Measurements from ENCODE around the gene AKAP8.
"Not testable (repeated sequence)": the region's sequence is repeated elsewhere in the genome, so short reads cannot be mapped to it uniquely, and the experiment has no call there.

The AKAP8 gene

DNA sequence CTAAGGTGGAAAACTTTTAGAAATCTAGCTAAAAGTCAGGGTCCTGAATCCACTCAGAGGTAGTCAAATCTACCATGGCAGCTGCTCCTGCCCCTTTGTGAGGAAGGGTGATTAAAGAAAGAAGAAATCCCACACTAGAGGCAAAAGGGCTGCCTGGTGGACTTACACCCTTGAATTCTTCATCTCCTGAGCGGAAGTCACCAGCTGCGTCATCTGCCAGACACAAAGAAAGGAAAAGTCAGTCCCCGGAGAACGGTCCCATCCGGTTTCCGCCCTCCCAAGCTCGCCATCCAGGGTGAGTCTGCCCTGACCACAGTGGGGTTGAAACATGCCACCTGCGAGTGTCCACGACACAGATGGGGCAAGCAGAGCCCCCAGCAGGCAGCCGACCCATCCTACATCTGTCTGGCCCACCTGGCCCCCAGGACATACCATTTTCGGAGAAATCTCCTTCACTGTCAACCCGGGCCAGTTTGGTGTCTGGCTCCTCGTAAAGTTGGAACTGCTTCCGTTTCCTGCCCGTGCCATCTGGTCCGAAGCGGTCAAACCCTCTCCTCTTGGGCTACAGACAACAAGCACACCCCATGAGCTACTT, 7.7 kb downstream of the AKAP8 start:
- H3K9ac ChIP-seq (ENCODE audit: low read length) = no peak overlapping the region
- H3K4me3 ChIP-seq (ENCODE audit: low read depth in 1 of 2, low read length in 2 of 2) = no peak overlapping the region
- peaks cover 59% of the 10 kb centered on the region for H3K36me3 ChIP-seq (ENCODE audit: insufficient read depth, low read length)
- H3K27ac ChIP-seq (ENCODE audit: low read depth, low read length) = no peak overlapping the region
- H3K27me3 ChIP-seq (ENCODE audit: control insufficient read depth in 1 of 2, insufficient read depth in 2 of 2, low read length in 2 of 2) = no peaks in the 10 kb centered on the region
- peaks cover 12% of the 10 kb centered on the region for H3K4me1 ChIP-seq (ENCODE audit: insufficient read depth, low read length)
- no peaks in the 10 kb centered on the region for H3K9me3 ChIP-seq (ENCODE audit: low read length)

DNA sequence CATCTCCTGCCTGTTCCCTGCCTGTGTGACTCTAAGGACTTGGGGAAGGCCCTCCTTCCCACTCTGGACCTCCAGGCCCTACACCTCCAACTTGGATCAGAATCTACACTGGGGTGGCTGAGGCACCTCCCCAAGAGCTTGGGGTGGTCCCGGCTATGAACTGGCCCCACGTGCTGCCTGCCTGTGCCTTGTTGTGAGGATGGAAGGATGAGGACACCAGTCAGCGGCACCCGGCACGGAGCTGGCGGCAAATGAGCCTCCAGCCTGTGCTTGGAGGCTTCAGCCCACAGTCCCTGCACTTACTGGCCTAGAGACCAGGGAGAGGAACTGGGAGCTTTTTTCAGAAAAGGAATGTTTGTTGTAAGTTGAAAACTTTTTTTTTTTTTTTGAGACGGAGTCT, 8.5 kb downstream of the AKAP8 start:
- Histone ChIP-seq H3K27me3 (ENCODE audit: control insufficient read depth in 1 of 2, insufficient read depth in 2 of 2, low read length in 2 of 2) (no peaks in the 10 kb centered on the region), H3K9ac (ENCODE audit: low read length) (no peak overlapping the region), H3K36me3 (ENCODE audit: insufficient read depth, low read length) (peaks cover 59% of the 10 kb centered on the region), H3K4me1 (ENCODE audit: insufficient read depth, low read length) (peaks cover 7% of the 10 kb centered on the region), H3K27ac (ENCODE audit: low read depth, low read length) (no peak overlapping the region), H3K4me3 (ENCODE audit: low read depth in 1 of 2, low read length in 2 of 2) (no peak overlapping the region), H3K9me3 (ENCODE audit: low read length) (no peaks in the 10 kb centered on the region)

DNA sequence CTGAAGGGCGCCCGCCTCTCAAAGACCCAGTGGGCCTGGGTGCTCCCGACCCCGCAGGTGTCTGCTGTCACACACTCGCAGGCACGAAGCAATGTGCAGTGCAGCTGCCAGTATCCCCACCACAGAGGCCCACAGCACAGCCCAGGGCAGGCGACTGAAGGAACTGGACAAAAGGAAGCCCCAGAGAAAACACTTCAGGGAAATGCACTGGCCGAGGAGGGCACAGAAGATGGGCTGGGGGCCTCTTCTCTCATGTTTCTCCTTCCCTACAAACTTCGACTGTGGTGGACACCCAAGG, 10.0 kb downstream of the AKAP8 start:
- H3K27ac ChIP-seq (ENCODE audit: low read depth, low read length) = no peak overlapping the region
- no peak overlapping the region for H3K4me3 ChIP-seq (ENCODE audit: low read depth in 1 of 2, low read length in 2 of 2)
- peaks cover 72% of the 10 kb centered on the region for H3K36me3 ChIP-seq (ENCODE audit: insufficient read depth, low read length)
- no peaks in the 10 kb centered on the region for H3K27me3 ChIP-seq (ENCODE audit: control insufficient read depth in 1 of 2, insufficient read depth in 2 of 2, low read length in 2 of 2)
- H3K9ac ChIP-seq (ENCODE audit: low read length) = no peak overlapping the region
- no peaks in the 10 kb centered on the region for H3K9me3 ChIP-seq (ENCODE audit: low read length)
- peaks cover under 1% of the 10 kb centered on the region for H3K4me1 ChIP-seq (ENCODE audit: insufficient read depth, low read length)

DNA sequence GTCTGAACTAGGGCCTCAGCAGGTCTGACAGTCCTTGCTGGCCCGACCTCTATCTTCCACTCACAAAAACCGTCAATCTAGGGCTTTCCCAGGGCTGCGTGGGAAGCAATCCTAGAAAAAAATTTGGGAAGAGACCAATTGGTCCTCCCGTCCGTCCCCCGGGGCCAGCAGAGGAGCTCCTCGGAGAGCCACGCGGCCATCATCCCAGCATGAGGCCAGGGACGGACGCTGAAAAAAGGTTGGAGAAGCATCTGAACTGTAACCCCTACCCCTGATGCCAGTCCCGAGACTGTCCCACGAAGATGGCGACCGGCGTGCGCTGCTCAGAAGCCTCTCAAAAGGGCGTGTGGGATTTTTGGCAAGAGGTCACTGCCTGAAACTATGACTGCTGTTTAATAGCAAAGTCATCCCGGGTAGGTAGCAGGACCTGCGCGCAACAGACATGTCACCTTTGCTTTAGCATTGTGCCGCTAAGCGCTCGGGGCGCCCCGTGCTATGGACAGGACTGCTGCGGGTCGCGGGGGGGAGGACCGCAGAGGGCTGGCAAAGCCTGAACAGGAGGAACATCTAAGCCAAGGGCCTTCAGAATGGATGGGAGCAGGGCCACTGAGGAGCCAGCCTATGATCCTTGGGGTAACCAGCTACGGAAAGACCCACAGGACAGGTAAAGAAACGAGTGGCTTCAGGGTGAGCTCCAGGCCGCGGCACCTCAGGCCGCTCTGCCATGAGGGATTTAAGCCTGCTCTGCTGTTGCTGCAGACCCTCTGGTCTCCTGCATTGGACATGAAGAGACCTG, 10.6 kb downstream of the AKAP8 start:
- Histone ChIP-seq H3K9me3 (ENCODE audit: low read length) (no peaks in the 10 kb centered on the region), H3K27me3 (ENCODE audit: control insufficient read depth in 1 of 2, insufficient read depth in 2 of 2, low read length in 2 of 2) (no peaks in the 10 kb centered on the region), H3K4me1 (ENCODE audit: insufficient read depth, low read length) (no peaks in the 10 kb centered on the region), H3K36me3 (ENCODE audit: insufficient read depth, low read length) (peaks cover 73% of the 10 kb centered on the region), H3K4me3 (ENCODE audit: low read depth in 1 of 2, low read length in 2 of 2) (no peak overlapping the region), H3K27ac (ENCODE audit: low read depth, low read length) (no peak overlapping the region), H3K9ac (ENCODE audit: low read length) (no peak overlapping the region)

DNA sequence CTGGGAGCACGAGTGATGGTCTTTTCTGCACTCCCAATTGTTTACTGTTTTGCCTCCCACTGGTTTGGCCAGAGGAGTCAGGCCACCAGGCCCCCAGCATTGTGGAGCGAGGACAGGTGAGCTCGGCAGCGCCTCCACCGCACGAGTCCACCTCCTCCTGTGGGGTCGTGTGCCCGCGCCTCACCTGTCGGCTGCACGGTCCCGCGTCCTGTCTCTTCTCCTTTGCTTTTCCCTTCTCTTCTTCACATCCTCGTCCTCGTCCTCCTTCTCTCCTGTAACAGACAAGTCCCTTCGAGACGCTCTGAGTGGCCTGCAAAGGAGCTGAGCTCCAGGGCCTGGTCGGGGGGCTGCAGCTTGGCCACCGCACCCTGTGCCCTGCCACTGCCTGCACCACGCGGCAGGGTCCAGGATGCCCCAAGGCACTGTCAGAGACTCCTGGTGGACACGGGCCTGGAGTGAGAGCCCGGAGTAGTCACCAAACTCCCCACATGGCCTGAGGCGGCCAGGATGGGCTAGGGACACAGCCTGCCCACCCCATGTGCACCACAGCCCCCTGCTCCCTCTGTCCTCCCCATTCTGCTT, 11.4 kb downstream of the AKAP8 start:
- Histone ChIP-seq H3K27me3 (ENCODE audit: control insufficient read depth in 1 of 2, insufficient read depth in 2 of 2, low read length in 2 of 2) (no peaks in the 10 kb centered on the region), H3K4me1 (ENCODE audit: insufficient read depth, low read length) (no peaks in the 10 kb centered on the region), H3K4me3 (ENCODE audit: low read depth in 1 of 2, low read length in 2 of 2) (no peak overlapping the region), H3K9me3 (ENCODE audit: low read length) (no peaks in the 10 kb centered on the region), H3K36me3 (ENCODE audit: insufficient read depth, low read length) (peaks cover 72% of the 10 kb centered on the region), H3K9ac (ENCODE audit: low read length) (no peak overlapping the region), H3K27ac (ENCODE audit: low read depth, low read length) (no peak overlapping the region)

DNA sequence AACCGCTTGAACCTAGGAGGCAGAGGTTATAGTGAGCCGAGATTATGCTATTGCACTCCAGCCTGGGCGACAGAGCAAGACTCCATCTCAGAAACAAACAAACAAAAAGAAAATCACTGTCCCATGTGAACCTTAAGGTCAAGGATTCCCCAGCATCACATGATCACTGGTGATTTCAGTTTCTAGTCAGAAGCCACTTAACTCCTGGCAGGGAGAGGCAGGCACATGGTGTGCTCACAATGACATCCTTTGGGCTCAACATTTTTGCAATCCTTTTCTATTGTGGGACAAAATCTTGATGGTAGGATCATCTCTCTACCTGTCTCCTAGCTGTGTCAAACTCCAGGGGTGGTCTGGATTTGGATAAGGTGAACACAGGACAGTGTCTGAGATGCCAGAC, 12.1 kb downstream of the AKAP8 start:
- Histone ChIP-seq H3K4me3 (ENCODE audit: low read depth in 1 of 2, low read length in 2 of 2) (no peak overlapping the region), H3K4me1 (ENCODE audit: insufficient read depth, low read length) (no peaks in the 10 kb centered on the region), H3K27ac (ENCODE audit: low read depth, low read length) (no peak overlapping the region), H3K9me3 (ENCODE audit: low read length) (no peaks in the 10 kb centered on the region), H3K36me3 (ENCODE audit: insufficient read depth, low read length) (peaks cover 65% of the 10 kb centered on the region), H3K9ac (ENCODE audit: low read length) (no peak overlapping the region), H3K27me3 (ENCODE audit: control insufficient read depth in 1 of 2, insufficient read depth in 2 of 2, low read length in 2 of 2) (no peaks in the 10 kb centered on the region)

DNA sequence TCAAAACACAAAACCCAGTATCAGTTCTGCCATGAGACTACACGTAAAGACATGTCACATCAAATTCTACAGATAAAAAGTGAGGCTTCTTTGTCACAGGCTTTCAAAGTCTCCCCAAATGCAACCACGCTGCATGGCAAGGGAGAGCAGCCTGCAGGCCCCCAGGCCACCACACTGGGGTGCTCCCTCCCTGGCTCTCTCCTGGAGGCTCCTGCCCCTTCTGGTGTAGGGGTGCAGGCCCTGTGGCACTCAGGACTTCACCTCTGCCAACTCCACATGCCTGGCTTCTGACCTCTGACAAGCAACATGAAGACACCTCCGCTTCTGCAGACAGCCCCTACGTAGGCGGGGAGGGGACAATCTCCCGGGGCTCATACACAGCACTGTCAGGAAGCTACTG, 14.3 kb downstream of the AKAP8 start:
- Histone ChIP-seq H3K4me3 (ENCODE audit: low read depth in 1 of 2, low read length in 2 of 2) (no peak overlapping the region), H3K4me1 (ENCODE audit: insufficient read depth, low read length) (no peaks in the 10 kb centered on the region), H3K27me3 (ENCODE audit: control insufficient read depth in 1 of 2, insufficient read depth in 2 of 2, low read length in 2 of 2) (no peaks in the 10 kb centered on the region), H3K9ac (ENCODE audit: low read length) (no peak overlapping the region), H3K27ac (ENCODE audit: low read depth, low read length) (no peak overlapping the region), H3K36me3 (ENCODE audit: insufficient read depth, low read length) (peaks cover 64% of the 10 kb centered on the region), H3K9me3 (ENCODE audit: low read length) (no peaks in the 10 kb centered on the region)

DNA sequence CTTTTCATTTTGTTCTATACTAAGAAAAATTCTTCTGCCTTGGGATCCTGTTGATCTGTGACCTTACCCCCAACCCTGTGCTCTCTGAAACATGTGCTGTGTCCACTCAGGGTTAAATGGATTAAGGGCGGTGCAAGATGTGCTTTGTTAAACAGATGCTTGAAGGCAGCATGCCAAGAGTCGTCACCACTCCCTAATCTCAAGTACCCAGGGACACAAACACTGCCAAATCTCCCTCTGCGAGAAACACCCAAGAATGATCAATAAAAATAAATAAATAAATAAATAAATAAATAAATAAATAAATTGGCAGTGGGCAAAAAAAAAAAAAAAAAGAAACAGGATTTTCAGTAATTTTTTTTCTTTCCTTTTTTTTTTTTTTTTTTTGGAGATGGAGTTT, 15.8 kb downstream of the AKAP8 start:
- H3K4me1 ChIP-seq (ENCODE audit: insufficient read depth, low read length); H3K27ac ChIP-seq (ENCODE audit: low read depth, low read length); H3K27me3 ChIP-seq (ENCODE audit: control insufficient read depth in 1 of 2, insufficient read depth in 2 of 2, low read length in 2 of 2); H3K9ac ChIP-seq (ENCODE audit: low read length); H3K4me3 ChIP-seq (ENCODE audit: low read depth in 1 of 2, low read length in 2 of 2); H3K9me3 ChIP-seq (ENCODE audit: low read length): not testable (repeated sequence)
- H3K36me3 ChIP-seq (ENCODE audit: insufficient read depth, low read length) = peaks cover 60% of the 10 kb centered on the region

DNA sequence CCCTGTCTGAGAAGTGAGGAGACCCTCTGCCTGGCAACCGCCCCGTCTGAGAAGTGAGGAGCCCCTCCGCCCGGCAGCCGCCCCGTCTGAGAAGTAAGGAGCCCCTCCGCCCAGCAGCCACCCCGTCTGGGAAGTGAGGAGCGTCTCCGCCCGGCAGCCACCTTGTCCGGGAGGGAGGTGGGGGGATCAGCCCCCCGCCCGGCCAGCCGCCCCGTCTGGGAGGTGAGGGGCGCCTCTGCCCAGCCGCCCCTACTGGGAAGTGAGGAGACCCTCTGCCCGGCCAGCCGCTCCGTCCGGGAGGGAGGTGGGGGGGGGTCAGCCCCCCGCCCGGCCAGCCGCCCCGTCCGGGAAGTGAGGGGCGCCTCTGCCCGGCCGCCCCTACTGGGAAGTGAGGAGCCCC, 16.5 kb downstream of the AKAP8 start:
- not testable (repeated sequence) for H3K4me1 ChIP-seq (ENCODE audit: insufficient read depth, low read length); H3K9ac ChIP-seq (ENCODE audit: low read length); H3K9me3 ChIP-seq (ENCODE audit: low read length); H3K27ac ChIP-seq (ENCODE audit: low read depth, low read length); H3K27me3 ChIP-seq (ENCODE audit: control insufficient read depth in 1 of 2, insufficient read depth in 2 of 2, low read length in 2 of 2); H3K4me3 ChIP-seq (ENCODE audit: low read depth in 1 of 2, low read length in 2 of 2)
- peaks cover 59% of the 10 kb centered on the region for H3K36me3 ChIP-seq (ENCODE audit: insufficient read depth, low read length)

DNA sequence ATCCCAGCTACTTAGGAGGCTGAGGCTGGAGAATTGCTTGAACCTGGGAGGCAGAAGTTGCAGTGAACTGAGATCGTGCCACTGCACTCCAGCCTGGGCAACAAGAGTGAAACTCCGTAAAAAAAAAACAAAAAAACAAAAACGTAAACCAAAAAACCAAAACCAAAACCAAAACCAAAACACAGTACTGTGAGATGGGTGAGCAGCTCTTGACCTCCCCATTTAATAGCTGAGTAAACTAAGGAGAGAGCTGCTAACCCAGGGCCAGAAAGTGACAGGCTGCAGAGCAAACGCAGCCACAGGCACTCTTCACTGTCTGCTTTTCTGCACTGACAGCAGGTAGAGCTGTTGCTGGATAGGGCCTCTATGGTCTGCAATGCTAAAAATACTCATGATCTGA, 19.6 kb downstream of the AKAP8 start:
- H3K27ac ChIP-seq (ENCODE audit: low read depth, low read length); H3K27me3 ChIP-seq (ENCODE audit: control insufficient read depth in 1 of 2, insufficient read depth in 2 of 2, low read length in 2 of 2); H3K9ac ChIP-seq (ENCODE audit: low read length); H3K4me1 ChIP-seq (ENCODE audit: insufficient read depth, low read length); H3K9me3 ChIP-seq (ENCODE audit: low read length); H3K4me3 ChIP-seq (ENCODE audit: low read depth in 1 of 2, low read length in 2 of 2): not testable (repeated sequence)
- peaks cover 57% of the 10 kb centered on the region for H3K36me3 ChIP-seq (ENCODE audit: insufficient read depth, low read length)

DNA sequence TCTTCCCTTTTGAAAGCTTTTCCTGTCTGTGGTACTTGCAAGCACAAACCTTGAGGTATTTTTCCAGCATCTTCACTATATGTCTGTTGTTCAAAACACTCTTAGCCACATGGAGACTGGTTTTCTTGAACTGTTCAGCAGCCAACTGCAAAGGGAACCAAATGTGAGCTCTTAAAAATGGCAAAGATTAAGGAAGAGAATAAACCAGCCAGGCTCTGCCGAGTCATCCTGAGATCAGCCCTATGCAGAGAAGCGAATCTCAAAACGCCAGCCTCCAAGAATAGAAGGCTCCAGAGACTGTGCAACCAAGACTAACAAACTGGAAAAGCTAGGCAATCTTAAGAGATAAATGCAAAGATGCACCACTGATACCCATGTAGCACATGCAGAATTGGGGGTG, 20.7 kb downstream of the AKAP8 start:
- no peaks in the 10 kb centered on the region for H3K9me3 ChIP-seq (ENCODE audit: low read length)
- H3K9ac ChIP-seq (ENCODE audit: low read length) = no peak overlapping the region
- no peak overlapping the region for H3K4me3 ChIP-seq (ENCODE audit: low read depth in 1 of 2, low read length in 2 of 2)
- no peaks in the 10 kb centered on the region for H3K4me1 ChIP-seq (ENCODE audit: insufficient read depth, low read length)
- H3K36me3 ChIP-seq (ENCODE audit: insufficient read depth, low read length) = peaks cover 62% of the 10 kb centered on the region
- H3K27me3 ChIP-seq (ENCODE audit: control insufficient read depth in 1 of 2, insufficient read depth in 2 of 2, low read length in 2 of 2) = no peaks in the 10 kb centered on the region
- no peak overlapping the region for H3K27ac ChIP-seq (ENCODE audit: low read depth, low read length)

DNA sequence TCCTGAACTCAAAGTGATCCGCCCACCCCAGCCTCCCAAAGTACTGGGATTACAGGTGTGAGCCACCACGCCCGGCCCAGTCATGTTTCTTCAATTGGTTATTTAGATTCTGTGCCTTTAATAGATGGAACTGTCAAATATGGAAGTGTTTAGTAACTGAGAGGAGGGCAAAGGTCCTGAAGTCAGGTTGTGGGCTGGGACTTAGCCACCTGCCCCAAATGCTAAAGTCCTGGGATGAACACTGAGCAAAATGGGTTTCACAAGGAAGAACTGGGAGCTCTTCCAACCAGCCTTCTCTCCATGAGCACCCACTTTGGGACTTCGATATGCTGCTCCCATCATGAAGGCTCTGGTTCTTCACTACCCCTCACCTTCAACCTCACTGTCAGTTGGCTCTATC, 21.7 kb downstream of the AKAP8 start:
- Histone ChIP-seq H3K36me3 (ENCODE audit: insufficient read depth, low read length) (peaks cover 63% of the 10 kb centered on the region), H3K27me3 (ENCODE audit: control insufficient read depth in 1 of 2, insufficient read depth in 2 of 2, low read length in 2 of 2) (no peaks in the 10 kb centered on the region), H3K9ac (ENCODE audit: low read length) (no peak overlapping the region), H3K9me3 (ENCODE audit: low read length) (no peaks in the 10 kb centered on the region), H3K4me1 (ENCODE audit: insufficient read depth, low read length) (no peaks in the 10 kb centered on the region), H3K27ac (ENCODE audit: low read depth, low read length) (no peak overlapping the region), H3K4me3 (ENCODE audit: low read depth in 1 of 2, low read length in 2 of 2) (no peak overlapping the region)
